HepG2 (cell line): ENCODE data around the gene RAB40C. TPM values are rescaled to one million over a fixed set of nuclear protein-coding genes. Genes with fewer than 3 reads are reported as not detected.

ENCODE experiments used
- ATAC-seq: fragments of 200-7000 bp; cut with Tn5 transposase; 3 replicates; pipeline ENCODE4 v1.9.1; 2020; ENCODE audit warnings: mild to moderate bottlenecking, moderate library complexity
- BruUV-seq: library from RNA; stranded (reverse); fragments of 400-500 nt; replicated peaks from 2 replicates; lab custom pipeline; 2021; lab: Mats Ljungman, UMichigan
- CTCF ChIA-PET: fragments of 300-600 bp; formaldehyde crosslinking; extraction: SDS; loops from one replicate; lab custom pipeline; 2021; ENCODE audit warnings: low total read pairs, inconsistent platforms, low intra/inter-chr PET ratio; lab: Yijun Ruan, JAX
- POLR2A ChIA-PET: fragments of 350-600 bp; sonication (Branson Sonifier 250); formaldehyde crosslinking; loops from one replicate; lab custom pipeline; 2020; ENCODE audit warnings: antibody characterized with exemption, inconsistent platforms; lab: Yijun Ruan, JAX
- DNase-seq: peaks from one replicate; pipeline ENCODE4 v3.0.0-alpha.2; 2015; ENCODE audit warnings: low spot score
- FAIRE-seq: peaks from 3 replicates; lab custom pipeline; 2011; peaks lifted over from hg19 to GRCh38; lab: Jason Lieb, UNC
- H2AFZ ChIP-seq: one replicate; pipeline ENCODE4 v1.6.1; 2011; ENCODE audit warnings: low read length, inconsistent platforms
- H3K27ac ChIP-seq: fragments of 300-600 bp; 3 replicates; pipeline ENCODE4 v1.8.0; 2011; ENCODE audit warnings: mixed run types, mild to moderate bottlenecking, mixed read lengths, low read length, inconsistent platforms; ENCODE audit not compliant: insufficient read depth; ENCODE audit errors: extremely low read length
- H3K27me3 ChIP-seq, 2 experiments: fragments of 200-600 bp in 1 of 2; 2 replicates in 1 of 2; 3 replicates in 1 of 2; pipeline versions ENCODE4 v1.6.0 to v1.8.0; 2011; ENCODE audit warnings: low read length in 2 of 2, mild to moderate bottlenecking in 2 of 2, moderate library complexity in 2 of 2, inconsistent platforms in 1 of 2; ENCODE audit not compliant: insufficient read depth in 2 of 2, control insufficient read depth in 1 of 2
- H3K36me3 ChIP-seq, 2 experiments: fragments of 200-600 bp in 1 of 2; replicated peaks in 1 of 2; 2 replicates in 1 of 2; 3 replicates in 1 of 2; pipeline versions ENCODE4 v1.5.1 to v1.8.0; 2011; ENCODE audit warnings: low read length in 2 of 2, inconsistent platforms in 1 of 2; ENCODE audit not compliant: insufficient read depth in 2 of 2, control insufficient read depth in 1 of 2
- H3K4me1 ChIP-seq: 2 replicates; pipeline ENCODE4 v1.5.1; 2012; ENCODE audit warnings: low read length, inconsistent platforms; ENCODE audit not compliant: insufficient read depth
- H3K4me2 ChIP-seq: 2 replicates; pipeline ENCODE4 v1.6.0; 2011; ENCODE audit warnings: low read depth, low read length, inconsistent platforms
- H3K4me3 ChIP-seq, 3 experiments: fragments of 200-600 bp in 1 of 3; sonication (generic), shearing (Covaris generic) in 1 of 3; replicated peaks in 1 of 3; 2 replicates each; pipeline ENCODE4 v1.5.1; 2011 to 2016; ENCODE audit warnings: low read length in 3 of 3, inconsistent platforms in 2 of 3, low read depth in 2 of 3, mild to moderate bottlenecking in 2 of 3, control low read depth in 1 of 3, mixed read lengths in 1 of 3; ENCODE audit not compliant: insufficient read depth in 1 of 3
- H3K79me2 ChIP-seq: one replicate; pipeline ENCODE4 v1.6.1; 2011; ENCODE audit warnings: low read length, inconsistent platforms; ENCODE audit not compliant: insufficient read depth
- H3K9ac ChIP-seq: 2 replicates; pipeline ENCODE4 v1.6.0; 2011; ENCODE audit warnings: mild to moderate bottlenecking, low read depth, low read length, inconsistent platforms; ENCODE audit not compliant: insufficient read depth
- H3K9me3 ChIP-seq: 2 replicates; pipeline ENCODE4 v1.5.1; 2012; ENCODE audit warnings: mild to moderate bottlenecking, low read length
- H4K20me1 ChIP-seq: 2 replicates; pipeline ENCODE4 v1.6.0; 2011; ENCODE audit warnings: inconsistent platforms, mild to moderate bottlenecking, low read length, moderate library complexity; ENCODE audit not compliant: insufficient read depth
- IRX3 ChIP-seq: sonication (generic); formaldehyde crosslinking; IDR thresholded peaks from 2 replicates; pipeline ENCODE4 v1.8.1; 2023; ENCODE audit warnings: mild to moderate bottlenecking, low read depth, missing genetic modification reagents, borderline replicate concordance
- PATZ1 ChIP-seq: sonication (generic); formaldehyde crosslinking; IDR thresholded peaks from 2 replicates; pipeline ENCODE4 v1.4.0; 2020; ENCODE audit warnings: missing genetic modification reagents
- SMC3 ChIP-seq: IDR thresholded peaks from 2 replicates; pipeline ENCODE4 v1.6.1; 2011; ENCODE audit warnings: low read length, improper control_type of control experiment
- ZFYVE20 ChIP-seq: sonication (generic); formaldehyde crosslinking; IDR thresholded peaks from 2 replicates; pipeline ENCODE4 v1.8.0; 2023; ENCODE audit warnings: low read depth, mild to moderate bottlenecking, moderate library complexity, missing genetic modification reagents, borderline replicate concordance
- ZGPAT ChIP-seq: IDR thresholded peaks from 2 replicates; pipeline ENCODE4 v1.6.1; 2016; ENCODE audit warnings: mild to moderate bottlenecking
- WGBS: methylation state at CpG from one replicate; pipeline ENCODE4 v1.1.6; 2017; ENCODE audit warnings: low lambda C conversion rate; 5-methylcytosine and 5-hydroxymethylcytosine counted together
- in situ Hi-C: cut with HindIII; loops from 2 replicates; pipeline ENCODE4 v1.10.0; 2017; ENCODE audit warnings: low pct_unique_long_range_greater_than_20kb; ENCODE audit not compliant: extremely low pct_ligation_motif_present
- intact Hi-C: fragments of 100-400 bp; cut with micrococcal nuclease; formaldehyde crosslinking; loops from one replicate; pipeline ENCODE4 v1.10.0; 2022; ENCODE audit not compliant: unreplicated experiment
- polyA plus RNA-seq, 8 experiments: library from polyadenylated mRNA; depleted of rRNA in 3 of 8; stranded (reverse) in 7 of 8; unstranded in 1 of 8; fragments of >200 nt; fragmentation: Illumina TruSeq in 4 of 8; extraction: Trizol in 4 of 8; gene quantifications; 2 replicates each; pipeline versions ENCODE4 v1.2.1 to v1.2.3, GENCODE V29; 2011 to 2016; ENCODE audit warnings: low read depth in 4 of 8, missing spikeins in 1 of 8, mixed read lengths in 1 of 8; ENCODE audit not compliant: insufficient read depth in 1 of 8
- total RNA-seq, 5 experiments: library from RNA; depleted of rRNA; stranded (reverse); fragments of >200 nt; fragmentation: Illumina TruSeq; extraction: Trizol; gene quantifications; 2 replicates each; pipeline ENCODE4 v1.2.3, GENCODE V29; 2016; ENCODE audit warnings: low read depth in 1 of 5

The RAB40C gene
- total and polyA plus RNA-seq, 2 of the 13 experiments (the other 11 are each of a cell fraction or from before 2014, with no cell fraction given) = 7.7 to 11.5 TPM

GRCh38 chr16:638836-639235, 49.0 kb downstream of the RAB40C start:
- H3K27ac ChIP-seq = no peak overlapping the region
- H3K36me3 ChIP-seq = no peaks in the 10 kb centered on the region; a peak in 1 of 5 replicates
- intact Hi-C loops = no loop called here
- H4K20me1 ChIP-seq = no peaks in the 10 kb centered on the region
- in situ Hi-C loops = no loop called here
- CTCF ChIA-PET = no interaction called here
- WGBS = 86% methylated on average over 5 of the region's 9 CpGs
- H3K4me2 ChIP-seq = no peak overlapping the region
- H3K4me1 ChIP-seq = peaks cover 49% of the 10 kb centered on the region
- POLR2A ChIA-PET = interaction anchor here (1.1 to 1.6 kb wide), 2 partner anchors 10 to 41 kb away, joined by 3 to 4 read pairs; partner anchors contain the start of gene STUB1
- BruUV-seq = no TSS peak
- DNase-seq = no peak
- TF ChIP-seq ZGPAT (CRISPR knock-in tag) = no peak
- 0 out of 2 replicates have a peak, but pooled peaks have one; percentile 36 for TF ChIP-seq PATZ1 (CRISPR knock-in tag)
- no peak overlapping the region for H2AFZ ChIP-seq
- no peak for ATAC-seq
- no peak overlapping the region for H3K4me3 ChIP-seq
- H3K27me3 ChIP-seq = no peaks in the 10 kb centered on the region
- no peak for FAIRE-seq
- peaks cover 18% of the 10 kb centered on the region for H3K79me2 ChIP-seq
- H3K9ac ChIP-seq = no peak overlapping the region
- H3K9me3 ChIP-seq = no peaks in the 10 kb centered on the region

- no peak for TF ChIP-seq SMC3
- no peak for TF ChIP-seq IRX3
- TF ChIP-seq ZFYVE20 = no peak
- Histone ChIP-seq H3K4me1 (peaks cover 54% of the 10 kb centered on the region), H3K4me2 (peak overlapping the region; percentile 98; the same call in 1 of the 2 replicates), H4K20me1 (peaks cover 4% of the 10 kb centered on the region; the same call in 1 of the 2 replicates), H3K9me3 (no peaks in the 10 kb centered on the region), H3K27ac (no peak overlapping the region), H3K27me3 (no peaks in the 10 kb centered on the region), H2AFZ (no peak overlapping the region), H3K9ac (peak overlapping the region; percentile 94), H3K36me3 (no peaks in the 10 kb centered on the region), H3K79me2 (peaks cover 23% of the 10 kb centered on the region), H3K4me3 (peak overlapping the region; percentile 59 to 89 (median 82); a peak in 4 of 6 replicates)
- CTCF ChIA-PET = no interaction called here
- DNase-seq (no peak), FAIRE-seq (no peak), ATAC-seq (no peak)
- intact Hi-C loops (loop anchor here (10.0 kb wide), 1 partner anchor 56 kb away; no protein-coding TSS in a partner anchor), in situ Hi-C loops (no loop called here)
- POLR2A ChIA-PET = no interaction called here
- BruUV-seq = no TSS peak
- WGBS = 66% methylated on average over 3 of the region's 5 CpGs
Measured at GRCh38 chr16:640614-641013, 50.7 kb downstream of the RAB40C start.
